IMR-90 (cell line): ENCODE data around the gene TBCK. TPM values are rescaled to one million over a fixed set of nuclear protein-coding genes. Genes with fewer than 3 reads are reported as not detected.
A peak's percentile ranks its signal among the peaks of the same experiment; 100 is the strongest.

ENCODE experiments used
- ATAC-seq: fragments of 200-7000 bp; cut with Tn5 transposase; 2 replicates; pipeline ENCODE4 v1.9.1; 2020; ENCODE audit warnings: low read depth, mild to moderate bottlenecking, moderate library complexity
- BruUV-seq: library from RNA; stranded (reverse); fragments of 400-500 nt; replicated peaks from 2 replicates; lab custom pipeline; 2021; lab: Mats Ljungman, UMichigan
- CTCF ChIA-PET: fragments of 300-600 bp; formaldehyde crosslinking; extraction: SDS; loops from one replicate; lab custom pipeline; 2021; ENCODE audit warnings: antibody characterized with exemption; lab: Yijun Ruan, JAX
- POLR2A ChIA-PET: fragments of 300-600 bp; sonication (Branson Sonifier 250); formaldehyde crosslinking; loops from one replicate; lab custom pipeline; 2022; ENCODE audit warnings: antibody characterized with exemption; ENCODE audit not compliant: unreplicated experiment; lab: Charles Lee
- DNase-seq: peaks from one replicate; pipeline ENCODE4 v3.0.0; 2013
- H2AFZ ChIP-seq: replicated peaks from 2 replicates; pipeline ENCODE3; 2013; ENCODE audit warnings: low read length, mild to moderate bottlenecking; ENCODE audit not compliant: poor library complexity
- H2AK5ac ChIP-seq: 2 replicates; pipeline ENCODE4 v1.6.1; 2013; ENCODE audit warnings: low read depth, low read length, inconsistent platforms
- H2AK9ac ChIP-seq: replicated peaks from 2 replicates; pipeline ENCODE3; 2013; ENCODE audit warnings: mild to moderate bottlenecking, low read depth, low read length, moderate library complexity; ENCODE audit not compliant: poor library complexity
- H2BK120ac ChIP-seq: 2 replicates; pipeline ENCODE4 v1.6.1; 2013; ENCODE audit warnings: low read depth, low read length, inconsistent platforms
- H2BK15ac ChIP-seq: 3 replicates; pipeline ENCODE4 v1.6.1; 2013; ENCODE audit warnings: low read depth, low read length, inconsistent platforms
- H2BK20ac ChIP-seq: 2 replicates; pipeline ENCODE4 v1.6.1; 2013; ENCODE audit warnings: low read depth, mild to moderate bottlenecking, inconsistent platforms, low read length, moderate library complexity
- H2BK5ac ChIP-seq: 2 replicates; pipeline ENCODE4 v1.6.1; 2013; ENCODE audit warnings: mild to moderate bottlenecking, low read depth, low read length, inconsistent platforms; ENCODE audit not compliant: poor library complexity, severe bottlenecking
- H3K14ac ChIP-seq: replicated peaks from 2 replicates; pipeline ENCODE4 v1.6.1; 2013; ENCODE audit warnings: low read depth, low read length, inconsistent platforms
- H3K18ac ChIP-seq: 2 replicates; pipeline ENCODE4 v1.6.1; 2013; ENCODE audit warnings: low read depth, low read length, control low read depth
- H3K23ac ChIP-seq: 2 replicates; pipeline ENCODE4 v1.6.1; 2013; ENCODE audit warnings: low read depth, low read length, inconsistent platforms
- H3K27ac ChIP-seq: 2 replicates; pipeline ENCODE4 v1.5.1; 2013; ENCODE audit warnings: mild to moderate bottlenecking, control low read depth, low read length; ENCODE audit not compliant: insufficient read depth
- H3K27me3 ChIP-seq: 2 replicates; pipeline ENCODE4 v1.6.1; 2013; ENCODE audit warnings: low read length; ENCODE audit not compliant: control insufficient read depth, insufficient read depth
- H3K36me3 ChIP-seq: 2 replicates; pipeline ENCODE4 v1.6.1; 2013; ENCODE audit warnings: low read length, mixed read lengths; ENCODE audit not compliant: control insufficient read depth, insufficient read depth
- H3K4ac ChIP-seq: 2 replicates; pipeline ENCODE4 v1.6.1; 2013; ENCODE audit warnings: low read depth, low read length, inconsistent platforms
- H3K4me1 ChIP-seq: 2 replicates; pipeline ENCODE4 v1.6.1; 2013; ENCODE audit warnings: low read length, mixed read lengths; ENCODE audit not compliant: control insufficient read depth, insufficient read depth
- H3K4me2 ChIP-seq: 2 replicates; pipeline ENCODE4 v1.6.1; 2013; ENCODE audit warnings: low read depth, mild to moderate bottlenecking, control low read depth, low read length, moderate library complexity
- H3K4me3 ChIP-seq: 2 replicates; pipeline ENCODE4 v1.5.1; 2013; ENCODE audit warnings: low read depth, mild to moderate bottlenecking, control low read depth, low read length, moderate library complexity; ENCODE audit not compliant: insufficient read depth
- H3K56ac ChIP-seq: 2 replicates; pipeline ENCODE4 v1.6.1; 2013; ENCODE audit warnings: low read length, inconsistent platforms; ENCODE audit not compliant: insufficient read depth; ENCODE audit errors: extremely low read depth
- H3K79me1 ChIP-seq, 2 experiments: 2 replicates each; pipeline ENCODE4 v1.6.1; 2013; ENCODE audit warnings: low read length in 2 of 2, inconsistent platforms in 1 of 2, low read depth in 1 of 2
- H3K9ac ChIP-seq: 2 replicates; pipeline ENCODE4 v1.6.1; 2013; ENCODE audit warnings: low read depth, low read length, control low read depth
- H3K9me1 ChIP-seq: 2 replicates; pipeline ENCODE4 v1.6.1; 2013; ENCODE audit warnings: low read length, inconsistent platforms; ENCODE audit not compliant: insufficient read depth
- H3K9me3 ChIP-seq: 2 replicates; pipeline ENCODE4 v1.6.1; 2013; ENCODE audit warnings: low read length; ENCODE audit not compliant: control insufficient read depth, insufficient read depth
- H4K20me1 ChIP-seq: 2 replicates; pipeline ENCODE4 v1.6.1; 2013; ENCODE audit warnings: low read length, inconsistent platforms; ENCODE audit not compliant: insufficient read depth
- H4K5ac ChIP-seq: 2 replicates; pipeline ENCODE4 v1.6.1; 2013; ENCODE audit warnings: mild to moderate bottlenecking, low read depth, low read length, control low read depth
- H4K8ac ChIP-seq, 2 experiments: 2 replicates each; pipeline ENCODE4 v1.6.1; 2013; ENCODE audit warnings: low read depth in 2 of 2, low read length in 2 of 2, control low read depth in 1 of 2, inconsistent platforms in 1 of 2
- H4K91ac ChIP-seq: 2 replicates; pipeline ENCODE4 v1.6.1; 2013; ENCODE audit warnings: low read depth, low read length, inconsistent platforms; ENCODE audit not compliant: insufficient read depth
- CHD1 ChIP-seq: IDR thresholded peaks from 2 replicates; pipeline ENCODE4 v1.6.1; 2012; ENCODE audit warnings: low read depth, low read length, improper control_type of control experiment
- MAFK ChIP-seq: IDR thresholded peaks from 2 replicates; pipeline ENCODE4 v1.6.1; 2012; ENCODE audit warnings: low read depth, low read length, improper control_type of control experiment
- MXI1 ChIP-seq: IDR thresholded peaks from 2 replicates; pipeline ENCODE4 v1.6.1; 2012; ENCODE audit warnings: low read depth, mild to moderate bottlenecking, low read length, moderate library complexity, borderline replicate concordance
- SMC3 ChIP-seq: fragments of 150-350 bp; IDR thresholded peaks from 2 replicates; pipeline ENCODE4 v1.6.1; 2016; ENCODE audit warnings: low read depth, mild to moderate bottlenecking, antibody characterized with exemption, low read length, moderate library complexity
- USF2 ChIP-seq: fragments of 150-350 bp; IDR thresholded peaks from 2 replicates; pipeline ENCODE4 v1.6.1; 2017; ENCODE audit warnings: mild to moderate bottlenecking, antibody characterized with exemption, low read length, low read depth
- WGBS, 2 experiments: methylation state at CpG; one replicate each; pipeline versions ENCODE4 v1.1.5 to v1.1.7; 2013; ENCODE audit warnings: missing lambda C conversion rate in 2 of 2; ENCODE audit not compliant: insufficient read length in 1 of 2; ENCODE audit errors: extremely low coverage in 2 of 2; 5-methylcytosine and 5-hydroxymethylcytosine counted together
- dilution Hi-C: fragments of 300-500 bp; cut with HindIII; formaldehyde crosslinking; loops from one replicate; pipeline ENCODE4 v1.14.3; 2018; ENCODE audit warnings: low sequenced_read_pairs; ENCODE audit not compliant: unreplicated experiment
- in situ Hi-C: fragments of 300-500 bp; cut with MboI; formaldehyde crosslinking; loops from 3 replicates; pipeline ENCODE4 v1.14.3; 2019; ENCODE audit warnings: low sequenced_read_pairs, inconsistent platforms, mixed read lengths
- intact Hi-C: fragments of 100-400 bp; cut with micrococcal nuclease; formaldehyde crosslinking; loops from 2 replicates; pipeline ENCODE4 v1.10.0; 2022
- polyA plus RNA-seq, 3 experiments: library from polyadenylated mRNA; depleted of rRNA; stranded (reverse); fragments of >200 nt; gene quantifications; 2 replicates each; pipeline ENCODE4 v1.2.3, GENCODE V29; 2012; ENCODE audit warnings: low replicate concordance in 1 of 3
- total RNA-seq: library from RNA; depleted of rRNA; stranded (reverse); fragments of >200 nt; gene quantifications from 2 replicates; pipeline ENCODE4 v1.2.3, GENCODE V29; 2012

TBCK gene
- total and polyA plus RNA-seq, 2 of the 4 experiments (the other 2 are of a cell fraction), result 10.7 to 29.9 TPM

- H2BK20ac ChIP-seq, result no peak overlapping the region
- H4K8ac ChIP-seq, result no peak overlapping the region
- DNase-seq (no peak), ATAC-seq (peak; percentile 11; the same call in 1 of the 2 replicates)
- 0 out of 2 replicates have a peak, but pooled peaks cover 2% of the 10 kb centered on the region for H3K4me1 ChIP-seq
- dilution Hi-C loops (no loop called here), in situ Hi-C loops (no loop called here), intact Hi-C loops (no loop called here)
- H4K5ac ChIP-seq, result no peak overlapping the region
- H2BK15ac ChIP-seq, result no peak overlapping the region
- H3K4ac ChIP-seq, result no peak overlapping the region
- H3K36me3 ChIP-seq, result peaks cover 1% of the 10 kb centered on the region; the same call in 1 of the 2 replicates
- H3K14ac ChIP-seq, result no peak overlapping the region
- no peak overlapping the region for H2AK5ac ChIP-seq
- H2BK120ac ChIP-seq, result no peak overlapping the region
- no peak overlapping the region for H3K23ac ChIP-seq
- H3K9ac ChIP-seq, result no peak overlapping the region
- no peak for TF ChIP-seq SMC3
- no peak for TF ChIP-seq CHD1
- TF ChIP-seq USF2, result no peak
- no peak for TF ChIP-seq MXI1
- no peak for TF ChIP-seq MAFK
- no peaks in the 10 kb centered on the region for H3K9me3 ChIP-seq
- H3K4me3 ChIP-seq, result no peak overlapping the region
- no peaks in the 10 kb centered on the region for H3K9me1 ChIP-seq
- no peak overlapping the region for H3K27ac ChIP-seq
- no CpG with 5 or more reads among the region's 1 CpG for WGBS, 2 experiments
- no peaks in the 10 kb centered on the region for H4K20me1 ChIP-seq
- H2AFZ ChIP-seq, result no peak overlapping the region
- BruUV-seq, result no TSS peak
- ChIA-PET POLR2A (no interaction called here), CTCF (no interaction called here)
- no peaks in the 10 kb centered on the region for H3K79me1 ChIP-seq
- no peak overlapping the region for H3K4me2 ChIP-seq
- no peak overlapping the region for H2BK5ac ChIP-seq
- H3K18ac ChIP-seq, result no peak overlapping the region
- no peak overlapping the region for H2AK9ac ChIP-seq
- H3K27me3 ChIP-seq, result no peaks in the 10 kb centered on the region
- no peak overlapping the region for H3K56ac ChIP-seq
- H4K91ac ChIP-seq, result no peak overlapping the region
Measured at GRCh38 chr4:106195435-106195950, 120.5 kb downstream of the TBCK start.
